Right renal cortex interstitium (tissue), 3 donors: ENCODE results near the gene ELFN1. TPM values are rescaled to one million over a fixed set of nuclear protein-coding genes. Genes with fewer than 3 reads are reported as not detected.

Source experiments
- DNase-seq, 3 donors: peaks; one replicate each; pipeline ENCODE4 v3.0.0-alpha.2; 2013; ENCODE audit warnings: low read depth in 3 of 3, low spot score in 2 of 3
- polyA plus RNA-seq, 3 donors: library from polyadenylated mRNA; unstranded; fragments of 120-200 nt; gene quantifications; one replicate each; pipeline ENCODE4 v1.2.1, GENCODE V29; 2013; ENCODE audit not compliant: insufficient read length in 3 of 3

The ELFN1 gene
- polyA plus RNA-seq, 3 donors: 10.6 to 12.3 (median 11.8) TPM

GRCh38 chr7:1737956-1738355 is 67.9 kb downstream of the ELFN1 start:
- no peak for DNase-seq

GRCh38 chr7:1738511-1738910 is 68.4 kb downstream of the ELFN1 start:
- no peak for DNase-seq

GRCh38 chr7:1738956-1739355 is 68.9 kb downstream of the ELFN1 start:
- no peak for DNase-seq

GRCh38 chr7:1739593-1739992 is 69.5 kb downstream of the ELFN1 start:
- no peak for DNase-seq

- no peak for DNase-seq
Observed at GRCh38 chr7:1740214-1740613, 70.1 kb downstream of the ELFN1 start.

- no peak for DNase-seq
Observed at GRCh38 chr7:1741246-1741645, 71.2 kb downstream of the ELFN1 start.

- DNase-seq: no peak
Observed at GRCh38 chr7:1741751-1742554, 71.9 kb downstream of the ELFN1 start.

GRCh38 chr7:1742555-1743303 is 72.7 kb downstream of the ELFN1 start:
- peak; percentile 38 to 52 (median 52) for DNase-seq

GRCh38 chr7:1743481-1744230 is 73.6 kb downstream of the ELFN1 start:
- DNase-seq: no peak

- no peak for DNase-seq
Observed at GRCh38 chr7:1744296-1745017, 74.4 kb downstream of the ELFN1 start.

- no peak for DNase-seq
Observed at GRCh38 chr7:1745018-1745532, 75.0 kb downstream of the ELFN1 start.

- DNase-seq: no peak
Observed at GRCh38 chr7:1745576-1746490, 75.8 kb downstream of the ELFN1 start.

GRCh38 chr7:1746491-1746975 is 76.5 kb downstream of the ELFN1 start:
- no peak for DNase-seq

GRCh38 chr7:1747004-1747801 is 77.1 kb downstream of the ELFN1 start:
- no peak for DNase-seq

- no peak for DNase-seq
Observed at GRCh38 chr7:1748076-1748838, 78.2 kb downstream of the ELFN1 start.

- DNase-seq: no peak
Observed at GRCh38 chr7:1748839-1749173, 78.7 kb downstream of the ELFN1 start.

- no peak for DNase-seq
Observed at GRCh38 chr7:1749351-1749863, 79.3 kb downstream of the ELFN1 start.
